ENCODE measurements around the gene MAGI2.

DNA sequence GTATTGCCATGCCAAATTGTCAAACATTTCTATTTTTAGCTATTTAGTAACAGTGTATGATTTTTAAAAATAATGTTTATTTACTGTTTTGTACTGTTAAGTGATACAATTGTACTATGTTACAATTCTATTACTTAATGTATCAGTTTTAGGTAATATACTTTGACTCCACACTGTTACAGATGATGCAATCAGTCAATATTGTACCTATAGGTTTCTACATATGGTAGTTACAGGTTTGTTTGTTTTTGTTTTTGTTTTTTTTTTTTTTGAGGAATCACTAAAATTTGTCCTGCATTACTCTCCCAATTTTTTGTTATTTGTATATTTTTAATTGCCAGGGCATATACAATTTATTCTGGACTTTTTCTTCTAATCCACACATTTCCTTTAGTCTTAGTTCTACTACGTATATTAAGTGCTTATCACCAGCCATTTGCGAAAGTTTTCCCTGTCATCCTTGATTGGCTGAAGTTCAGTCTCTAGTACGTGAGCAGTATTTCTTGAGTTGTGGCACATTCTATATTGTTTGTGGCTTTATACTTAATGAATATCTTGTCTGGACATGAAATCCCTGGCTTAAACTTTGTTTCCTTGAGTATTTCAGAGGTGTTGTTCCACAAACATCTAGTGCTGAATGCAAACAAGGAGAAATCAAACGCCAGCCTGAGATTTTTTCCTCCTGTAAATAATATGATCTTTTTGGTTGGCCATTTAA, 114.1 kb downstream of the MAGI2 start:
- TF ChIP-seq CEBPB (IDR thresholded peaks at IDR 0.05; ENCODE audit: low read depth), result no peak
- no peak for TF ChIP-seq POLR2AphosphoS5 (IDR thresholded peaks at IDR 0.05; ENCODE audit: low read depth, low read length)
- TF ChIP-seq, protein P1, sequence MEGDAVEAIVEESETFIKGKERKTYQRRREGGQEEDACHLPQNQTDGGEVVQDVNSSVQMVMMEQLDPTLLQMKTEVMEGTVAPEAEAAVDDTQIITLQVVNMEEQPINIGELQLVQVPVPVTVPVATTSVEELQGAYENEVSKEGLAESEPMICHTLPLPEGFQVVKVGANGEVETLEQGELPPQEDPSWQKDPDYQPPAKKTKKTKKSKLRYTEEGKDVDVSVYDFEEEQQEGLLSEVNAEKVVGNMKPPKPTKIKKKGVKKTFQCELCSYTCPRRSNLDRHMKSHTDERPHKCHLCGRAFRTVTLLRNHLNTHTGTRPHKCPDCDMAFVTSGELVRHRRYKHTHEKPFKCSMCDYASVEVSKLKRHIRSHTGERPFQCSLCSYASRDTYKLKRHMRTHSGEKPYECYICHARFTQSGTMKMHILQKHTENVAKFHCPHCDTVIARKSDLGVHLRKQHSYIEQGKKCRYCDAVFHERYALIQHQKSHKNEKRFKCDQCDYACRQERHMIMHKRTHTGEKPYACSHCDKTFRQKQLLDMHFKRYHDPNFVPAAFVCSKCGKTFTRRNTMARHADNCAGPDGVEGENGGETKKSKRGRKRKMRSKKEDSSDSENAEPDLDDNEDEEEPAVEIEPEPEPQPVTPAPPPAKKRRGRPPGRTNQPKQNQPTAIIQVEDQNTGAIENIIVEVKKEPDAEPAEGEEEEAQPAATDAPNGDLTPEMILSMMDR (IDR thresholded peaks at IDR 0.05 in 2 of 3, conservative IDR thresholded peaks at IDR 0.05 in 1 of 3; ENCODE audit: borderline replicate concordance in 1 of 3, insufficient read depth in 1 of 3, low read depth in 2 of 3, low read length in 2 of 3), result no peak
- TF ChIP-seq, protein P2, sequence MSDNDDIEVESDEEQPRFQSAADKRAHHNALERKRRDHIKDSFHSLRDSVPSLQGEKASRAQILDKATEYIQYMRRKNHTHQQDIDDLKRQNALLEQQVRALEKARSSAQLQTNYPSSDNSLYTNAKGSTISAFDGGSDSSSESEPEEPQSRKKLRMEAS (IDR thresholded peaks at IDR 0.05), result no peak
